Keratinocyte (primary cell): Measurements from ENCODE around the gene BANF2. TPM values are rescaled to one million over a fixed set of nuclear protein-coding genes. Genes with fewer than 3 reads are reported as not detected.

Experiments
- DNase-seq: peaks from one replicate; pipeline ENCODE4 v3.0.0-alpha.2; 2011; ENCODE audit warnings: low read depth, missing footprints, low spot score
- FAIRE-seq: peaks from 2 replicates; lab custom pipeline; 2011; peaks lifted over from hg19 to GRCh38; lab: Jason Lieb, UNC
- H2AFZ ChIP-seq: 2 replicates; pipeline ENCODE4 v1.6.0; 2012; ENCODE audit warnings: low read length, control low read depth, inconsistent platforms; ENCODE audit not compliant: control insufficient read depth
- H3K27ac ChIP-seq: 2 replicates; pipeline ENCODE4 v1.5.1; 2011; ENCODE audit warnings: low read length; ENCODE audit not compliant: control insufficient read depth, insufficient read depth
- H3K27me3 ChIP-seq: 3 replicates; pipeline ENCODE4 v1.6.0; 2011; ENCODE audit warnings: low read length; ENCODE audit not compliant: control insufficient read depth, insufficient read depth; ENCODE audit errors: extremely low read depth
- H3K36me3 ChIP-seq, 2 experiments: 2 replicates in 1 of 2; 3 replicates in 1 of 2; pipeline ENCODE4 v1.5.1; 2011; ENCODE audit warnings: low read length in 2 of 2, mild to moderate bottlenecking in 1 of 2; ENCODE audit not compliant: control insufficient read depth in 2 of 2, insufficient read depth in 2 of 2; ENCODE audit errors: extremely low read depth in 1 of 2
- H3K4me1 ChIP-seq: 3 replicates; pipeline ENCODE4 v1.5.1; 2011; ENCODE audit warnings: low read length; ENCODE audit not compliant: control insufficient read depth, insufficient read depth; ENCODE audit errors: extremely low read depth
- H3K4me2 ChIP-seq: 3 replicates; pipeline ENCODE4 v1.6.0; 2011; ENCODE audit warnings: low read depth, low read length; ENCODE audit not compliant: control insufficient read depth, insufficient read depth; ENCODE audit errors: extremely low read depth
- H3K4me3 ChIP-seq, 3 experiments: fragments of 200-600 bp in 1 of 3; sonication (generic) in 1 of 3; 2 replicates in 2 of 3; 3 replicates in 1 of 3; pipeline ENCODE4 v1.5.1; 2011 to 2016; ENCODE audit warnings: low read length in 3 of 3, mild to moderate bottlenecking in 3 of 3, control low read depth in 2 of 3, inconsistent platforms in 1 of 3, low read depth in 1 of 3, mixed read lengths in 1 of 3, mixed run types in 1 of 3, moderate library complexity in 1 of 3; ENCODE audit not compliant: control insufficient read depth in 2 of 3, insufficient read depth in 2 of 3; ENCODE audit errors: extremely low read depth in 1 of 3
- H3K79me2 ChIP-seq: 2 replicates; pipeline ENCODE4 v1.6.0; 2012; ENCODE audit warnings: low read length; ENCODE audit not compliant: control insufficient read depth, insufficient read depth
- H3K9ac ChIP-seq: 3 replicates; pipeline ENCODE4 v1.6.0; 2011; ENCODE audit warnings: low read length; ENCODE audit not compliant: control insufficient read depth, insufficient read depth; ENCODE audit errors: extremely low read depth
- H3K9me1 ChIP-seq: 3 replicates; pipeline ENCODE4 v1.6.0; 2011; ENCODE audit warnings: low read length; ENCODE audit not compliant: control insufficient read depth, insufficient read depth; ENCODE audit errors: extremely low read depth
- H3K9me3 ChIP-seq: 2 replicates; pipeline ENCODE4 v1.5.1; 2012; ENCODE audit warnings: low read depth, low read length; ENCODE audit not compliant: control insufficient read depth
- H4K20me1 ChIP-seq: 3 replicates; pipeline ENCODE4 v1.6.0; 2011; ENCODE audit warnings: low read length; ENCODE audit not compliant: control insufficient read depth, insufficient read depth; ENCODE audit errors: extremely low read depth
- CTCF ChIP-seq, 3 experiments: IDR thresholded peaks in 1 of 3; conservative IDR thresholded peaks in 1 of 3; optimal IDR thresholded peaks in 1 of 3; 2 replicates in 2 of 3; 3 replicates in 1 of 3; pipeline versions ENCODE3 to v1.5.1; 2011; ENCODE audit warnings: low read length in 3 of 3, mild to moderate bottlenecking in 3 of 3, moderate library complexity in 2 of 3, control low read depth in 1 of 3, inconsistent platforms in 1 of 3; ENCODE audit not compliant: insufficient read depth in 2 of 3; ENCODE audit errors: extremely low read depth in 1 of 3
- EZH2 ChIP-seq: IDR thresholded peaks from one replicate; pipeline ENCODE4 v1.6.1; 2012; ENCODE audit warnings: inconsistent platforms, mild to moderate bottlenecking, low read length, moderate library complexity
- dilution Hi-C: fragments of 300-500 bp; cut with MboI; formaldehyde crosslinking; loops from one replicate; pipeline ENCODE4 v1.7.0; 2020; ENCODE audit warnings: low sequenced_read_pairs; ENCODE audit not compliant: extremely low pct_ligation_motif_present
- polyA plus RNA-seq, 5 experiments: library from polyadenylated mRNA; depleted of rRNA in 3 of 5; stranded (reverse) in 3 of 5; stranded (forward) in 1 of 5; unstranded in 1 of 5; fragments of >200 nt; gene quantifications; 1 replicate in 1 of 5; 2 replicates in 3 of 5; 3 replicates in 1 of 5; pipeline versions ENCODE4 v1.2.1 to v1.2.3, GENCODE V29; 2011 to 2012; ENCODE audit warnings: missing spikeins in 2 of 5, low read depth in 1 of 5, low replicate concordance in 1 of 5

Gene BANF2
- polyA plus RNA-seq, 1 donor (not counting 4 experiments of a cell fraction or from before 2014, with no cell fraction given) = not detected

- Histone ChIP-seq H3K9me3 (no peaks in the 10 kb centered on the region), H3K4me3 (no peak overlapping the region), H3K27me3 (peaks cover 3% of the 10 kb centered on the region), H4K20me1 (no peaks in the 10 kb centered on the region), H3K79me2 (no peaks in the 10 kb centered on the region), H3K4me2 (no peak overlapping the region), H3K9me1 (no peaks in the 10 kb centered on the region), H2AFZ (no peak overlapping the region), H3K27ac (no peak overlapping the region), H3K9ac (no peak overlapping the region), H3K4me1 (no peaks in the 10 kb centered on the region), H3K36me3 (no peaks in the 10 kb centered on the region)
- dilution Hi-C loops = no loop called here
- TF ChIP-seq CTCF (optimal IDR thresholded peaks at IDR 0.05 in 1 of 3, IDR thresholded peaks at IDR 0.05 in 1 of 3, conservative IDR thresholded peaks at IDR 0.05 in 1 of 3; ENCODE audit: extremely low read depth in 1 of 3, insufficient read depth in 2 of 3, low read length in 3 of 3) (no peak), EZH2 (no peak)
- DNase-seq (no peak), FAIRE-seq (no peak)
These were observed 23.5 kb downstream of the BANF2 start for GRCh38 chr20:17723301-17723691.

- TF ChIP-seq CTCF (optimal IDR thresholded peaks at IDR 0.05 in 1 of 3, IDR thresholded peaks at IDR 0.05 in 1 of 3, conservative IDR thresholded peaks at IDR 0.05 in 1 of 3; ENCODE audit: extremely low read depth in 1 of 3, insufficient read depth in 2 of 3, low read length in 3 of 3) (no peak), EZH2 (no peak)
- no peak for FAIRE-seq
- Histone ChIP-seq H2AFZ (no peak overlapping the region), H3K27ac (no peak overlapping the region), H4K20me1 (no peaks in the 10 kb centered on the region), H3K27me3 (no peaks in the 10 kb centered on the region), H3K79me2 (no peaks in the 10 kb centered on the region), H3K4me3 (no peak overlapping the region), H3K9me3 (no peaks in the 10 kb centered on the region), H3K9ac (no peak overlapping the region), H3K9me1 (peaks cover under 1% of the 10 kb centered on the region), H3K4me2 (no peak overlapping the region), H3K4me1 (no peaks in the 10 kb centered on the region), H3K36me3 (no peaks in the 10 kb centered on the region)
- DNase-seq = no peak
- dilution Hi-C loops = no loop called here
These were observed 25.5 kb downstream of the BANF2 start for GRCh38 chr20:17725094-17725835.
